ENCODE measurements around the gene SIX4. TPM values are rescaled to one million over a fixed set of nuclear protein-coding genes. Genes with fewer than 3 reads are reported as not detected.

SIX4 gene
- total RNA-seq, 1 experiment from 2014 or later = 17.3 TPM

GRCh38 chr14:60707858-60708257, 16.3 kb downstream of the SIX4 start:
- H3K36me3 ChIP-seq (ENCODE audit: control insufficient read depth, insufficient read depth, low read length) = no peaks in the 10 kb centered on the region; the same call in 1 of the 2 replicates
- in situ Hi-C loops (cut with HindIII; ENCODE audit: low pct_unique_long_range_greater_than_20kb, low sequenced_read_pairs) = no loop called here
- H3K27ac ChIP-seq (ENCODE audit: low read length) = no peak overlapping the region
- no peak for ATAC-seq
- intact Hi-C loops (cut with micrococcal nuclease; ENCODE audit: unreplicated experiment) = no loop called here
- POLR2A ChIA-PET = no interaction called here
- no peak for DNase-seq (ENCODE audit: low read depth, low spot score)
- no peak for TF ChIP-seq REST (IDR thresholded peaks at IDR 0.05; ENCODE audit: insufficient read depth in 1 of 2, low read depth in 2 of 2, low read length in 1 of 2)
- TF ChIP-seq SIN3A (IDR thresholded peaks at IDR 0.05; ENCODE audit: borderline replicate concordance, insufficient read depth, low read depth, low read length) = no peak
- TF ChIP-seq CTCF (IDR thresholded peaks at IDR 0.05) = no peak
- TF ChIP-seq POLR2AphosphoS5 (IDR thresholded peaks at IDR 0.05; ENCODE audit: low read depth, low read length) = no peak
- TF ChIP-seq TCF7L2 (IDR thresholded peaks at IDR 0.05; ENCODE audit: low read depth, low read length) = no peak
- no peaks in the 10 kb centered on the region for H3K4me1 ChIP-seq (ENCODE audit: control insufficient read depth, insufficient read depth, low read length)
- H3K27me3 ChIP-seq (ENCODE audit: control insufficient read depth, insufficient read depth, low read length) = no peaks in the 10 kb centered on the region
- no TSS peak for BruUV-seq (replicated peaks)
- CTCF ChIA-PET = no interaction called here
- no peak overlapping the region for H3K4me3 ChIP-seq (ENCODE audit: low read depth in 2 of 2, low read length in 2 of 2)
- H3K9me3 ChIP-seq (ENCODE audit: control insufficient read depth, insufficient read depth, low read depth, low read length) = no peaks in the 10 kb centered on the region

- Histone ChIP-seq H3K27ac (ENCODE audit: low read length) (no peak overlapping the region), H3K27me3 (ENCODE audit: control insufficient read depth, insufficient read depth, low read length) (no peaks in the 10 kb centered on the region), H3K9me3 (ENCODE audit: control insufficient read depth, insufficient read depth, low read depth, low read length) (no peaks in the 10 kb centered on the region), H3K36me3 (ENCODE audit: control insufficient read depth, insufficient read depth, low read length) (no peaks in the 10 kb centered on the region), H3K4me3 (ENCODE audit: low read depth in 2 of 2, low read length in 2 of 2) (no peak overlapping the region), H3K4me1 (ENCODE audit: control insufficient read depth, insufficient read depth, low read length) (no peaks in the 10 kb centered on the region)
- BruUV-seq (replicated peaks) = no TSS peak
- no peak for TF ChIP-seq SIN3A (IDR thresholded peaks at IDR 0.05; ENCODE audit: borderline replicate concordance, insufficient read depth, low read depth, low read length)
- no peak for TF ChIP-seq POLR2AphosphoS5 (IDR thresholded peaks at IDR 0.05; ENCODE audit: low read depth, low read length)
- TF ChIP-seq REST (IDR thresholded peaks at IDR 0.05; ENCODE audit: insufficient read depth in 1 of 2, low read depth in 2 of 2, low read length in 1 of 2) = no peak
- TF ChIP-seq CTCF (IDR thresholded peaks at IDR 0.05) = no peak
- TF ChIP-seq TCF7L2 (IDR thresholded peaks at IDR 0.05; ENCODE audit: low read depth, low read length) = no peak
- intact Hi-C loops (cut with micrococcal nuclease; ENCODE audit: unreplicated experiment) = no loop called here
- POLR2A ChIA-PET = interaction anchor here (0.7 kb wide), 1 partner anchor 55 kb away, joined by 14 read pairs; no protein-coding TSS in a partner anchor
- ATAC-seq (no peak), DNase-seq (ENCODE audit: low read depth, low spot score) (no peak)
- CTCF ChIA-PET = interaction anchor here (0.7 kb wide), 1 partner anchor 48 kb away, joined by 6 read pairs; no protein-coding TSS in a partner anchor
- in situ Hi-C loops (cut with HindIII; ENCODE audit: low pct_unique_long_range_greater_than_20kb, low sequenced_read_pairs) = no loop called here
Measured at GRCh38 chr14:60705100-60705499, 19.1 kb downstream of the SIX4 start.

Data from Panc1 (cell line).